Astrocyte of the spinal cord (primary cell): ENCODE data around the gene CDCA4.
A peak's percentile ranks its signal among the peaks of the same experiment; 100 is the strongest.

ENCODE experiments used
- DNase-seq: peaks from one replicate; pipeline ENCODE4 v3.0.0; 2011; ENCODE audit warnings: low read depth, low spot score
- H3K4me3 ChIP-seq: 2 replicates; pipeline ENCODE4 v1.5.1; 2011; ENCODE audit warnings: low read depth, mild to moderate bottlenecking, low read length, moderate library complexity
- in situ Hi-C: cut with HindIII; loops from 2 replicates; pipeline ENCODE4 v1.10.0; 2017; ENCODE audit warnings: low sequenced_read_pairs
- TF ChIP-seq, protein P1 (sequence below): IDR thresholded peaks from 2 replicates; pipeline ENCODE4 v1.5.1; 2012; ENCODE audit warnings: low read depth, mild to moderate bottlenecking, low read length, inconsistent platforms

Gene CDCA4

GRCh38 chr14:104983231-104983721, 37.6 kb downstream of the CDCA4 start:
- TF ChIP-seq, protein P1, sequence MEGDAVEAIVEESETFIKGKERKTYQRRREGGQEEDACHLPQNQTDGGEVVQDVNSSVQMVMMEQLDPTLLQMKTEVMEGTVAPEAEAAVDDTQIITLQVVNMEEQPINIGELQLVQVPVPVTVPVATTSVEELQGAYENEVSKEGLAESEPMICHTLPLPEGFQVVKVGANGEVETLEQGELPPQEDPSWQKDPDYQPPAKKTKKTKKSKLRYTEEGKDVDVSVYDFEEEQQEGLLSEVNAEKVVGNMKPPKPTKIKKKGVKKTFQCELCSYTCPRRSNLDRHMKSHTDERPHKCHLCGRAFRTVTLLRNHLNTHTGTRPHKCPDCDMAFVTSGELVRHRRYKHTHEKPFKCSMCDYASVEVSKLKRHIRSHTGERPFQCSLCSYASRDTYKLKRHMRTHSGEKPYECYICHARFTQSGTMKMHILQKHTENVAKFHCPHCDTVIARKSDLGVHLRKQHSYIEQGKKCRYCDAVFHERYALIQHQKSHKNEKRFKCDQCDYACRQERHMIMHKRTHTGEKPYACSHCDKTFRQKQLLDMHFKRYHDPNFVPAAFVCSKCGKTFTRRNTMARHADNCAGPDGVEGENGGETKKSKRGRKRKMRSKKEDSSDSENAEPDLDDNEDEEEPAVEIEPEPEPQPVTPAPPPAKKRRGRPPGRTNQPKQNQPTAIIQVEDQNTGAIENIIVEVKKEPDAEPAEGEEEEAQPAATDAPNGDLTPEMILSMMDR, result no peak
- no peak for DNase-seq
- in situ Hi-C loops, result no loop called here
- H3K4me3 ChIP-seq, result no peak overlapping the region

DNA sequence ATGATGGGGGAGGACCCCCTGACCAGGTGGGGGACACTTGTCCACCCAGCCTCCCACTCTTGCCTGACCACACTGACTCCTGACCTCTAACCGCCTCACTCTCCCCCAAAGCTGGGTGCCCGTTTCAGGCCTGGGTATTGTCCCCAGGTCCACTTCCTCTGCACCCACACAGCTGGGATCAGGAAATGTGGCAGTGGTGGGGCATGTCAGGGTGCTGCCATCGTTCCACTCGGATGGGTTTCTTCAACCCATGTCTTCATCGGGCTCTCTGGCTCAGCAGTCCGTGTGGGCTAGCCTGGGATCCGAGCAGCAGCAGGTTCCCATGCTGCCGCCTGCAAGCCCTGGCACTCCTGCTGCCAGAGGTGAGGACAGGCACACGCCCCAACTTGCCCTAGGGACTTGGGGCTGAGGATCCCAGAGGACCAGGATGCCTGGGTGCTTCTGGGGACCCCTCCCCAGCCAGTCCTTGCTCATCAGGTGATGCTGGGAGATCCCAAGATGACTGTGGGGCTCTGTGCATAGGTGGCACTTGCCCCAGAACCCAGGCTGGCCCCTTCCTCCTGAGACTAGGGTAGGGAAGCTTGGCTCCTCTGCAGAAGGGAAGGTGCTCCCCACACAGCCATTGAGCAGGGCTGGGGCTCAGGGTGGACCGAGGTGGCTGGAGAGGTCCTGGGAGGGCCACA, 38.2 kb downstream of the CDCA4 start:
- no peak for DNase-seq
- H3K4me3 ChIP-seq, result no peak overlapping the region
- in situ Hi-C loops, result no loop called here
- TF ChIP-seq, protein P1, result no peak

- DNase-seq, result no peak
- in situ Hi-C loops, result no loop called here
- H3K4me3 ChIP-seq, result no peak overlapping the region
- TF ChIP-seq, protein P1, result no peak
These were observed 39.0 kb downstream of the CDCA4 start for GRCh38 chr14:104981699-104982541.

GRCh38 chr14:104980611-104981531, 40.0 kb downstream of the CDCA4 start:
- in situ Hi-C loops, result no loop called here

GRCh38 chr14:104979758-104980610, 40.9 kb downstream of the CDCA4 start:
- H3K4me3 ChIP-seq, result no peak overlapping the region
- TF ChIP-seq, protein P1, result no peak
- peak; percentile 58 for DNase-seq
- in situ Hi-C loops, result no loop called here

More at GRCh38 chr14:104980611-104981531, 40.0 kb downstream of the CDCA4 start:
- DNase-seq, result no peak
- TF ChIP-seq, protein P1, result no peak
- H3K4me3 ChIP-seq, result no peak overlapping the region
